Osteocyte (in vitro differentiated cells): ENCODE measurements around the gene ABLIM2. TPM values are rescaled to one million over a fixed set of nuclear protein-coding genes. Genes with fewer than 3 reads are reported as not detected.

Source experiments
- DNase-seq: peaks from one replicate; pipeline ENCODE4 v3.0.0; 2021; ENCODE audit warnings: mixed read lengths; ENCODE audit not compliant: unreplicated experiment; ENCODE audit errors: extremely low spot score
- H3K27ac Mint-ChIP-seq: one replicate; pipeline ENCODE4 v1.8.0; 2021; ENCODE audit warnings: mild to moderate bottlenecking, mixed read lengths; ENCODE audit not compliant: unreplicated experiment
- H3K27me3 Mint-ChIP-seq: one replicate; pipeline ENCODE4 v1.8.0; 2021; ENCODE audit warnings: mixed read lengths; ENCODE audit not compliant: unreplicated experiment
- H3K36me3 Mint-ChIP-seq: one replicate; pipeline ENCODE4 v1.8.0; 2021; ENCODE audit warnings: mixed read lengths; ENCODE audit not compliant: unreplicated experiment
- H3K4me1 Mint-ChIP-seq: one replicate; pipeline ENCODE4 v1.8.0; 2021; ENCODE audit warnings: mixed read lengths; ENCODE audit not compliant: unreplicated experiment
- H3K4me3 Mint-ChIP-seq: one replicate; pipeline ENCODE4 v1.8.0; 2021; ENCODE audit warnings: mild to moderate bottlenecking, moderate library complexity, mixed read lengths; ENCODE audit not compliant: unreplicated experiment
- H3K9me3 Mint-ChIP-seq: one replicate; pipeline ENCODE4 v1.8.0; 2021; ENCODE audit warnings: mixed read lengths; ENCODE audit not compliant: unreplicated experiment
- CTCF ChIP-seq: fragments of 200-600 bp; sonication (generic); IDR thresholded peaks from 2 replicates; pipeline ENCODE4 v1.5.0; 2021; ENCODE audit warnings: antibody characterized with exemption, mild to moderate bottlenecking, moderate library complexity
- total RNA-seq: library from RNA; stranded (reverse); gene quantifications from 2 replicates; pipeline ENCODE4 v1.2.1, GENCODE V29; 2021

Gene ABLIM2
- total RNA-seq, 1 donor from 2014 or later = 0.24 TPM

- no peak overlapping the region for H3K4me3 Mint-ChIP-seq
- no peak for TF ChIP-seq CTCF
- H3K9me3 Mint-ChIP-seq = no peaks in the 10 kb centered on the region
- no peaks in the 10 kb centered on the region for H3K36me3 Mint-ChIP-seq
- H3K27me3 Mint-ChIP-seq = peaks cover 5% of the 10 kb centered on the region
- no peak for DNase-seq
- H3K27ac Mint-ChIP-seq = peak overlapping the region; percentile 10
- H3K4me1 Mint-ChIP-seq = peaks cover 29% of the 10 kb centered on the region
Measured at GRCh38 chr4:8200302-8200975, 41.8 kb upstream of the ABLIM2 start.

GRCh38 chr4:8199594-8200301 lies 41.1 kb upstream of the ABLIM2 start:
- H3K4me1 Mint-ChIP-seq = peaks cover 29% of the 10 kb centered on the region
- peaks cover 12% of the 10 kb centered on the region for H3K27me3 Mint-ChIP-seq
- H3K9me3 Mint-ChIP-seq = no peaks in the 10 kb centered on the region
- no peak overlapping the region for H3K4me3 Mint-ChIP-seq
- no peak for TF ChIP-seq CTCF
- H3K36me3 Mint-ChIP-seq = no peaks in the 10 kb centered on the region
- no peak for DNase-seq
- H3K27ac Mint-ChIP-seq = peak overlapping the region; percentile 82

- H3K27ac Mint-ChIP-seq = peak within 1 kb of the TSS; percentile 82
- DNase-seq = peak; percentile 95
- H3K4me3 Mint-ChIP-seq = no peak within 1 kb of the TSS
- TF ChIP-seq CTCF = no peak
- peaks cover 12% of the 10 kb centered on the region for H3K27me3 Mint-ChIP-seq
- H3K4me1 Mint-ChIP-seq = peaks cover 29% of the 10 kb centered on the region
- H3K36me3 Mint-ChIP-seq = no peaks in the 10 kb centered on the region
- H3K9me3 Mint-ChIP-seq = no peaks in the 10 kb centered on the region
Measured at GRCh38 chr4:8198906-8199593, 40.4 kb upstream of the ABLIM2 start, which contains the start of gene SH3TC1. Gene SH3TC1 (plus strand): TSS chr4:8199290. CDS start chr4:8205195, 5,905 bp downstream.

GRCh38 chr4:8198206-8198905 lies 39.7 kb upstream of the ABLIM2 start:
- Mint-ChIP-seq H3K4me3 (no peak overlapping the region), H3K27ac (peak overlapping the region; percentile 53), H3K9me3 (no peaks in the 10 kb centered on the region), H3K36me3 (no peaks in the 10 kb centered on the region), H3K27me3 (peaks cover 12% of the 10 kb centered on the region), H3K4me1 (peaks cover 29% of the 10 kb centered on the region)
- no peak for TF ChIP-seq CTCF
- no peak for DNase-seq
